Activated CD8-positive, alpha-beta memory T cell treated with anti-CD3 and anti-CD28 coated beads for 36 hours (primary cell): Measurements from ENCODE around the gene NEK3. TPM values are rescaled to one million over a fixed set of nuclear protein-coding genes. Genes with fewer than 3 reads are reported as not detected.
"Not testable (repeated sequence)": the region's sequence is repeated elsewhere in the genome, so short reads cannot be mapped to it uniquely, and the experiment has no call there.

Source experiments
- CTCF ChIA-PET: fragments of 350-600 bp; sonication (Branson Sonifier 250); formaldehyde crosslinking; loops from one replicate; lab custom pipeline; 2021; ENCODE audit warnings: antibody characterized with exemption; lab: Charles Lee
- POLR2A ChIA-PET: fragments of 350-600 bp; sonication (Branson Sonifier 250); formaldehyde crosslinking; loops from one replicate; lab custom pipeline; 2021; ENCODE audit warnings: antibody characterized with exemption; lab: Charles Lee
- total RNA-seq, 2 experiments: library from RNA; stranded (reverse); gene quantifications; one replicate each; pipeline ENCODE4 v1.2.3, GENCODE V29; 2021

NEK3 gene
- total RNA-seq, 2 experiments from 2014 or later: 1.5 to 1.9 TPM

DNA sequence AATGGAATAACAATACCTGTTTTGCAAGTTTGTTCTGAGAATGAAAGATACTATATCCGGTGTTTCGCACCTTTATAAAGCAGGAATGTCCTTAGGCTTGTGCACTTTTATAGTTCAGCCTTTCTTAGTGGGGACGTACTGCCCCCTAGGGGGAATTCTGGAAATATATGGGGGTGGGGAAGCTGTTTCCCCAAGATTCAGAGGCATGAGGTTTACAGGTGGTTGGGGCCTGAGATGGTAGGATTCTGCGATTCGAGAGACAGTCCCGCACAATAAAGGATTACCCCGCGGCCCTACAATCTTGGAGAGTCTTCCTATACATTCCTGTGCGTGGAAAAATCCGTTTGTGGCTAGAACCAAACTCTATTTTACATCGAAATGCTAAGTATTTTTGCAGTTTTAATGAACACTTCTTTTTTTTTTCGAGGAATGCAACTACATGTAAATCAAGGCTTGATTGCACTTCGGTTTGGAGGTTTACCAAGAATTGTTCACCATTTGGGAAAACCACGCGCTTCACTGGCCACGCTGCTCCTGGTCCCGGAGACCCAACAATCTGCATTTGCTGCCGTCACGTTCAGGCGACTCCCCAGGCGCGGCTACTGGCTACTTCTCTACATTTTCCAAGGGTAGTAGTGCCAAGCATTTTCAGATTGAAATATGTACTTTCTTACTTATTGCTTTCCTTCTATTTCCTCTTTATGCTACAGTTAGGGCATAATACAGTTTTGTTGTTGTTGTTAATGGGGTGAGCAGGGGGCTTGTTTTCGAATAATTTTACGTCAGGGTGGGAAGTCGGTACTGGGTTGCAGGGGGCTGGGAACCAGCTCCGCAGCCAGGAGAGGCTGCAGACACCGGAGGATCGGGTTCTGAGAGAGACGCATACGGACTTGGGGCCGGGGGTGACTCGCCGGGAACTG is 31.4 kb downstream of the NEK3 start:
- CTCF ChIA-PET: interaction anchor here (0.8 to 2.0 kb wide), 14 partner anchors 9 to 840 kb away, joined by 3 to 9 read pairs (median 3); partner anchors contain the start of gene ALG11
- POLR2A ChIA-PET: no interaction called here

DNA sequence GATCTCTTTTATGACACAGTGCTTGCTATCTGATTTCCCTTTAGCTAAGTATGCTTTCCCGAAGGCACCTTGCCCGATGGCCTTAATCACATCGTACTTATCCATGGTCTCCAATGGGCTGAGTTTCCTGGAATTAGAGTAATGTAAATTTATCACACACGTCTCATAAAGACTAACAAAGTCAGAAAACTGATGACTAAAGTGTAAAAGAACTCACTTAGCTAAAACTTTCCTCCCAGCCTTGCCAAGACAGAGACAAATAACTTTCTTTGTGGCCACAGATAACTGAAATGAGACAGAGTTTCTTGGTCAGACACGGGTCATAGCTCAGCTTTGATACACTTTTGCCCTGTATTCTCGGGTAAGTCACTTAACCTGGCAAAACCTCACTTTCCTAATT is 32.0 kb downstream of the NEK3 start:
- CTCF ChIA-PET: interaction anchor here (0.8 to 1.8 kb wide), 7 partner anchors 10 to 840 kb away, joined by 3 to 9 read pairs (median 3); partner anchors contain the start of gene ALG11
- POLR2A ChIA-PET: no interaction called here

DNA sequence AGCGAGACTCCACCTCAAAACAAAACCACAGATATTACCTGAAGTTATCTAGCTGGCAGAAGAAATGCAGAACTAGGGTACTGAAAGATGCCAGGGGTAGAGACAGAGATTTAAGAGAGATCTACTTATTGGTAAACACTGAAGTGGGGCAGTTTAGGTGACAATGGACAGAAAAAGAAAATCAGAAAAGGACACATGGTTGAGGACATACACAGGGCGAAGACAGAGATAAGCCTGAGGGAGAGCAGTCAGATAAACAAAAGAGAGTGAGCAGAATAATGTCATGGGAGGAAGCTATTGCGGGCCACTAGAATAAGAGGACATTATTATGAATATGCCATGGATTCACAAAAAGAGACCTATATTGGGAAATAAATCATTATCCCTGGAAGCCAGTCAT is 33.9 kb downstream of the NEK3 start:
- POLR2A ChIA-PET: interaction anchor here (0.5 kb wide), 1 partner anchor 189 kb away, joined by 4 read pairs; no protein-coding TSS in a partner anchor
- CTCF ChIA-PET: interaction anchor here (0.6 kb wide), 1 partner anchor 977 kb away, joined by 3 read pairs; no protein-coding TSS in a partner anchor

DNA sequence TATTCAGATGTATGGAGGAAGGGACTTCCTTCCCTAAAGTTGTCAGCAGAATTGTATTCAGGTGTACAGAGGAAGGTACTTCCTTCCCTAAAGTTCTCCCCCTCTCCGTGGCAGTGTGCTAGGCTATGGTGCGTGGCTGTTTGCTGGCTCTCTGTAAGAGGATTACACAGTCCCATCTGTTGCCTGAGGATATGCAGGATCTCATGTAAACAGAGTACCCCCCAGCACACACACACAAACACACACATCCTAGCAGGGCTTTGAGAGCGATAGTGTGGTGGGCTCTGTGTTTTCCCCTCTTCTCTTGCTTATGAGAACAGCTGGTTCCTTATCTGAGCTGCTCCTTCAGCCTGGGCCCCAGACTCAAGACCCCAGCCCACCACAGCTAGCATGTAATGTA is 40.8 kb downstream of the NEK3 start:
- ChIA-PET POLR2A (no interaction called here), CTCF (no interaction called here)

DNA sequence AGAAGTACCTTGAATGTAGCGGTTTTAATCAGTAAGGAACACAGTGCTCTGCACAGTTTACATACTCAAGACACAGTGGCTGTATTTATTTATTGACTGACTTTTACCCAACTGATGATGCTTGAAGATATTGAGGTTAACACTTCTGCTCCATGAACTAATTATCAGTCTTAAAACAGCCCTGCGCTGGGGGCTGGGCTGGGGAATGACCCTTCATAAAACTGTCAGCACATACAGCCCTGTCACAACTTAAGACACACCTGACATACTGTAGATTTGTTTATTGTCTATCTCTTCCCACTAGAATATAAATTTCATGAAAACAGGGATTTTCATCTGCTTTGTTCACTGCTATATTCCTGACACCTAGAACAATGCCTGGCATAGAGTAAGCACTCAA is 41.3 kb downstream of the NEK3 start:
- ChIA-PET POLR2A (no interaction called here), CTCF (no interaction called here)

DNA sequence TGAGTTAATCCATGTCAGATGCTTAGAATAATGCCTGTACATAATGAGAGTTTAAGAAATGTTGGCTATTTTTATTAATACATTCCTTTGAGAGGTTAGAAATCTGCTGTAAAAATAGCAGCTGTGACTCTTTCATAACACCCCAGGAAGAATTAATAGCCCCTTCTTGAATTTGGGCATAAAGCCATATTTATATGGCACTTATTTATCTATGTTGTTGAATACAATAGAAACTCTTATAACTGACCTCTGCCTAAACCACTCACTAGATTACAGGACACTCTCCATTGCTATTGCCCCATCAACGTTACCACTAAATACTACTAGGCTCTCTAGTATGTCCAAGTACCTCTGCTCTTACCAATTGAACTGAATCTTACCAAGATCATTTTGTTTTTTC is 46.8 kb downstream of the NEK3 start:
- ChIA-PET POLR2A (no interaction called here), CTCF (no interaction called here)

DNA sequence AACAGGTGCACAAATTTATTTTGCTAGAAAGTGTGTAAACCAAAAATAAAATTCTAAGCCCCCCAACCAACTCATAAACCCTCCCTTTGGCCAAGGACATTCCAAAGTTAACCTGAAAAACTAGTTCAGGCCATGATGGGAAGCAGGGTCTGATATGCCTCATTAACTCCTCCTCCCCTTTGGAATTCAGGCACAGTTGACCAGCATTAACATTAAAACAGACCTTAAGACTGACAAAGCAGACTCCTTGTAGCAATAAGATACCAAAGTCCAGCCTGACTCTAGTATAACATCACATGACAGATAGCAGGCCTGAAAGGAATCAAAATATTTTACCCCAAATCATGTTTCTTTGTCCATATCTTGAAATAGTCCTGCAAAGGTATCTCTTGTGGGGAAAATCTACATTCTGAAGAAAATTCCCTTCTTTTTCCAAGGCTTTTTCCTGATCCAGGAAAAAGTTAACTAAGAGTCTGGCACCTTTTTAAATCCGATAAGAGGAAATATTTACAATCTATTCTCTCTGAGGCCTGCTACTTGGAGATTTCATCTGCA is 50.2 kb downstream of the NEK3 start:
- ChIA-PET POLR2A (no interaction called here), CTCF (no interaction called here)

DNA sequence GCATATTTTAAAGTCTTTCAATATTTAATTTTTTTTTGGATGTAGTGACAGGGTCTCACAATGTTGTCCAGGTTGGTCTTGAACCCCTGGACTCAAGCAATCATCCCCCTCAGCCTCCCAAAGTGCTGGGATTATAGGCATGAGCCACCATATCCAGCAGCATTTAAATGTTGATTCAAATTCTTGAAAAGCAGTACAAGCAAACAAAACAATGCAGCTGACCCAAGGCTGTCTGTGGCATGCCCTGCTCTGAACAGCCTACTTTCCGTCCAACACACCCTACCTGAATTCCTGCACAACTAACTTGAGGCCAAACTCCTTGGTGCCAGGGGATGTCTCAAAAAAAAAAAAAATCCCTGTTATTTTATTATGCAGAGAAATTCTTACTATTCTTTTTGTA is 53.6 kb downstream of the NEK3 start:
- CTCF ChIA-PET: no interaction called here
- POLR2A ChIA-PET: no interaction called here

DNA sequence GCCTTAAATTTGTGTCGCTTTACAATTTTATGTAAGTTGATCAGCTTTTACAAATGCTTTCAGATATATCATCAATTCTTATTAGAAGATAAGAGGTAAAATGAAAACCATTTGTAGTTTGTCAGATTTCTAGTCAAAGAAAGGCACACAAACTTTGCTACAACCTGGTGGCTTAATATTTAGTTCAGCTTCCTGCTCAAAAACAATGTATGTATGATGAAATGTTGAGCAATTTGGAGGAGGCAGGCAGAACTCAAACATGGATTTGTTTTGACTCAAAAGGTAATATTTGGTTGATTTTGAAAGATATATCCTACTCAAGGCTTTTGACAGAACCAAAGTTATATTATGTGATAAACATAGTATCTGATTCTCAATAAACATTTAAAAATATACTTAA is 54.8 kb downstream of the NEK3 start:
- ChIA-PET POLR2A (no interaction called here), CTCF (no interaction called here)

DNA sequence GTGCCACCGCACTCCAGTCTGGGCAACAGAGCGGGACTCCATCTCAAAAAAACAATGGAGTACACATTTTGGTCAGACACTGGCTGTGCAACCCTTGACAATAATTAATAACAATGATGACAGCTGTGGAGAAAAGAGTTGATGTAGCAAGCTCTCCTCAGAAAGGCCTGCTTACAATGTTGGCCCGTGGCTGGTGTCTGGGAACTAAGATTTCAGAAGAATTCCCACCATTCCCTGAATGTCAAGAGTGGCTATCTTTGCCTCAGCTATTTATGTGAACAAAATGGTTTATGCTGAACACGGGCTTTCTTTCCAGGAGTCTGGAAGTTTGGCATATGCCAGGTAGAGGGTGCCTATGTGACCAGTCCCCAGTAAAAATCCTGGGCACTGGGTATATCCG is 56.0 kb downstream of the NEK3 start:
- ChIA-PET POLR2A (no interaction called here), CTCF (no interaction called here)

DNA sequence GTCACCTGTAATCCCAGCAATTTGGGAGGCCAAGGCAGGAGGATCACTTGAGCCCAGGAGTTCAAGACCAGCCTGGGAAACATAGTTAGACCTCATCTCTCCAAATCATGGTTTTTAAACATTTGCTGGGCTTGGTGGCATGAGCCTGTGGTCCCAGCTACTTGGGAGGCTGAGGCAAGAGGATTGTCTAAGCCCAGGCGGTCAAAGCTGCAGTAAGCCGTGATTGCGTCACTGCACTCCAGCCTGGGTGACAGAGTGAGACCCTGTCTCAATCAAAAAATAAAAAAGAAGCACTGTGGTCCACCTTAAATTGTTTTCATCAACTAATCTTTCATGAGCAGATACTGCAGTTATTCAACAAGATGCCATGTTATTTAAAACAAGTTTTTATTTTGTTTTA is 57.0 kb downstream of the NEK3 start:
- POLR2A ChIA-PET, CTCF ChIA-PET: not testable (repeated sequence)

DNA sequence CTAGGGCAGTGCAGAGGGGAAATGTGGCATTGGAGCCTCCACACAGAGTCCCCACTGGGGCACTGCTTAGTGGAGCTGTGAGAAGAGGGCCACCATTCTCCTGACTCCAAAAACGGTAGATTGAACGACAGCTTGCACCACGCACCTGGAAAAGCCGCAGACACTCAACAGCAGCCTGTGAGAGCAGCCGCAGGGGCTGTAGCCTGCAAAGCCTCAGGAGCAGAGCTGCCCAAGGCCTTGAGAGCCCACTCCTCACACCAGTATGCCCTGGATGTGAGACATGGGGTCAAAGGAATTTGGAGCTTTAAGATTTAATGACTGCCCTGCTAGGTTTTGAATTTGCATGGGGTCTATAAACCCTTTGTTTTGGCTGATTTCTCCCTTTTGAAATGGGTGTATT is 62.2 kb downstream of the NEK3 start:
- POLR2A ChIA-PET: no interaction called here
- CTCF ChIA-PET: no interaction called here

DNA sequence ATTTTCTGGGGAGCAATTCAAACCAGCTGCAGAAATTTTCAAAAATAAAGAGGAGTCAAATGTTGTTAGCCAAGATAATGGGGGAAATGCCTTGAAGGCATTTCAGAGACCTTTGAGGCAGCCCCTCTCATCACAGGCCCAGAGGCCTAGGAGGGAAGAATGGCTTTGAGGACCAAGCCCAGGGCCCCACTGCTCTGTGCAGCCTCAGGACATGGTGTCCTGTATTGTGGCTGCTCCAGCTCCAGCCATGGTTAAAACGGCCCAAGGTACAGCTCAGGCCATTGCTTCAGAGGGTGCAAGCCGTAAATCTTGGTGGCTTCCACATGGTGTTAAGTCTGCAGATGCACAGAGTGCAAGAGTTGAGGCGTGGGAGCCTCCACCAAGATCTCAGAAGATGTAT is 62.6 kb downstream of the NEK3 start:
- CTCF ChIA-PET: no interaction called here
- POLR2A ChIA-PET: no interaction called here

DNA sequence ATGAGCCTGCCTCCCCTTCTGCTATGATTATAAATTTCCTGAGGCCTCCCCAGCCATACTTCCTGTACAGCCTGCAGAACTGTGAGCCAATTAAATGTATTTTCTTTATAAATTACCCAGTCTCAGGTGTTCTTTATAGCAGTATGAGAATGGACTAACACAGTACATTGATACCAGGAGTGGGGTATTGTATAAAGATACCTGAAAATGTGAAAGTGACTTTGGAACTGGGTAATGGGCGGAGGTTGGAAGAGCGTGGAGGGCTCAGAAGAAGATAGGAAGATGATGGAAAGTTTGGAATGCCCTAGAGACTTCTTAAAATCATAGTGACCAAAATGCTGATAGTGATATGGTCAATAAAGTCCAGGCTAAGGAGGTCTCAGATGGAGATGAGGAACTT is 63.3 kb downstream of the NEK3 start:
- ChIA-PET POLR2A (no interaction called here), CTCF (no interaction called here)

DNA sequence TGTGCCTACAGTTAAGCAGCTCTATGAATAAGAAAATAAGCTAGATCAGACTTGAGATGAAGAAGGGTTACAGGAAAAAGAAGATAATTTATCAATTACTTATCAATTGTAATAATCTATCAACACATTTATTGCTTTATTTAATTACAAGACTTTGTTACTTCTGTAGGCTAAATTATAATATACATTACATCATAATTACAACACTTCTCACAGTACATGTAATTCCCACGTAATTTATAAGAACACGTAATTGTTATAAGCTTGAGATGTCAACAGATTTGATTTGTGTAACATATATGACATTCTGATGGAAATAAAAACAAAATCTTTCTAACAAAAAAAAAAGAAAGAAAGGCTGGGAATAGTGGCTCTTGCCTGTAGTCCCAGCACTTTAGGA is 67.3 kb downstream of the NEK3 start:
- ChIA-PET POLR2A (no interaction called here), CTCF (no interaction called here)

DNA sequence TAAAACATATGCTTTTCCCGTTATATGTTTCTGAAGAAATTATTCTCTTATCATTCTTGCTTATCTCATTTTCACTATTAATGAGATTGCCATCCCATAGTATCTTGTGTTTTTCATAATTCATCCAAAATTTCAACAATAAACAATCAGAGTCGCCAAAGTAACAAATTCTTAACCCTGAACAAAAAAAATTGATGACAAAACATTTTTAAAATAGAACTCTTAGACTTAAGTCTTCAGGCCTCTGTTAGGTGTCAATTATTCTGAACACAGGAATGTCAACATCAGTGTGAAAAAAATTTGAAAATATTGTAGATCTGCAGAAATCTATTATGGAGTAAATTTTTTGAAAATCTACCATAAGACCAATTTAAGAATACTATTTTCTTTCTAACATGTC is 67.9 kb downstream of the NEK3 start:
- ChIA-PET POLR2A (no interaction called here), CTCF (no interaction called here)

DNA sequence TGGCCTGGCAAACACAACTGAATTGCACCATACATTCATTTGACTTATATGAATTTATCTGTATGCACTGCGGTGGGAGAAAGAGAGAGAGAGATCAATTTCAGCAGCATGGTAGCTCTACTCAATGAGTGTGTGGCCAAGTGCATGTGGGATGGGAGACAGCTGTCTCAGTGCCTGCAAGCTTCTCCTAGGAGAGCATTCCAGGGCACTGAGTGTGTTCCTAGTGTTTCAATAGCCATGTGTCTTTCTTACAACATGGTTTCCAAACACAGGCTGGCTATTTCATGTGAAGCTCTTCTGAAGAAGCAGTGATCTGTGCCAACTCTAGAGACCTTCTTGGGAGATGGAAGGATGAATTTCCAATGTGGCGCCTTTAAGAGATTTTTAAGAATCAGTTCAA is 74.0 kb downstream of the NEK3 start:
- POLR2A ChIA-PET: no interaction called here
- CTCF ChIA-PET: no interaction called here

DNA sequence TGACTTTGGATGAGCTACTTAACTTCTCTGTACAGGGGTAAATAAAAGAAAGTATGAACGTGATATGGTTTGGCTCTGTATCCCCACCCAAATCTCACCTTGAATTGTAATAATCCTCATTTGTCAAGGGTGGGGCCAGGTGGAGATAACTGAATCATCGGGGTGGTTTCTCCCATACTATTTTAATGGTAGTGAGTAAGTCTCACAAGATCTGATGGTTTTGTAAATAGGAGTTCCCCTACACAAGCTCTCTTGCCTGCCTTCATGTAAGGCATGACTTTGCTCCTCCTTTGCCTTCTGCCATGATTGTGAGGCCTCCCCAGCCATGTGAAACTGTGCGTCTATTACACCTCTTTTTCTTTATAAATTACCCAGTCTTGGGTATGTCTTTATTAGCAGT is 74.4 kb downstream of the NEK3 start:
- CTCF ChIA-PET, POLR2A ChIA-PET: not testable (repeated sequence)
